IPS-15b (cell line): ENCODE measurements around the gene MMP1.
A peak's percentile ranks its signal among the peaks of the same experiment; 100 is the strongest.
"Not testable (repeated sequence)": the region's sequence is repeated elsewhere in the genome, so short reads cannot be mapped to it uniquely, and the experiment has no call there.

ENCODE experiments used
- H3K27me3 ChIP-seq: one replicate; pipeline ENCODE4 v1.6.1; 2013; ENCODE audit warnings: low read length; ENCODE audit not compliant: control insufficient read depth, insufficient read depth
- H3K36me3 ChIP-seq: one replicate; pipeline ENCODE4 v1.6.1; 2013; ENCODE audit warnings: low read length; ENCODE audit not compliant: control insufficient read depth, insufficient read depth
- H3K4me1 ChIP-seq: one replicate; pipeline ENCODE4 v1.6.1; 2013; ENCODE audit warnings: mild to moderate bottlenecking, low read length; ENCODE audit not compliant: control insufficient read depth, insufficient read depth
- H3K4me3 ChIP-seq: one replicate; pipeline ENCODE4 v1.5.1; 2013; ENCODE audit warnings: low read depth, low read length
- H3K9ac ChIP-seq: one replicate; pipeline ENCODE4 v1.6.1; 2013; ENCODE audit warnings: low read depth, mild to moderate bottlenecking, low read length
- H3K9me3 ChIP-seq: one replicate; pipeline ENCODE4 v1.6.1; 2013; ENCODE audit warnings: mild to moderate bottlenecking, low read length; ENCODE audit not compliant: control insufficient read depth, insufficient read depth

MMP1 gene

GRCh38 chr11:102751673-102752072, 46.3 kb downstream of the MMP1 start:
- no peaks in the 10 kb centered on the region for H3K36me3 ChIP-seq
- no peak overlapping the region for H3K4me3 ChIP-seq
- H3K9ac ChIP-seq, result no peak overlapping the region
- no peaks in the 10 kb centered on the region for H3K9me3 ChIP-seq
- H3K27me3 ChIP-seq, result no peaks in the 10 kb centered on the region
- peaks cover 9% of the 10 kb centered on the region for H3K4me1 ChIP-seq

- no peaks in the 10 kb centered on the region for H3K9me3 ChIP-seq
- no peaks in the 10 kb centered on the region for H3K36me3 ChIP-seq
- H3K4me3 ChIP-seq, result no peak overlapping the region
- H3K4me1 ChIP-seq, result peaks cover 9% of the 10 kb centered on the region
- H3K27me3 ChIP-seq, result no peaks in the 10 kb centered on the region
- no peak overlapping the region for H3K9ac ChIP-seq
Measured at GRCh38 chr11:102749101-102749722, 48.7 kb downstream of the MMP1 start.

- H3K4me1 ChIP-seq, result not testable (repeated sequence)
- peak overlapping the region; percentile 70 for H3K9ac ChIP-seq
Measured at GRCh38 chr11:102746746-102747578, 51.0 kb downstream of the MMP1 start.

More at GRCh38 chr11:102746746-102747578, 51.0 kb downstream of the MMP1 start:
- not testable (repeated sequence) for H3K27me3 ChIP-seq, H3K36me3 ChIP-seq, H3K9me3 ChIP-seq
- H3K4me3 ChIP-seq, result peak overlapping the region; percentile 31
